Peyer's patch (tissue), 4 donors: ENCODE results near the gene DESI2. TPM values are rescaled to one million over a fixed set of nuclear protein-coding genes. Genes with fewer than 3 reads are reported as not detected.

Experiments used
- DNase-seq, 3 donors: peaks; one replicate each; pipeline ENCODE4 v3.0.0-alpha.2; 2017 to 2019
- H3K27ac ChIP-seq, 4 donors: fragments of 200-600 bp; sonication (generic); one replicate each; pipeline ENCODE4 v1.5.1; 2016 to 2019
- H3K27me3 ChIP-seq, 2 donors: fragments of 200-600 bp; sonication (generic); one replicate each; pipeline ENCODE4 v1.5.1; 2019
- H3K36me3 ChIP-seq, 3 donors: fragments of 200-600 bp; sonication (generic); one replicate each; pipeline ENCODE4 v1.5.1; 2016 to 2019
- H3K4me1 ChIP-seq, 4 donors: fragments of 200-600 bp; sonication (generic); one replicate each; pipeline ENCODE4 v1.5.1; 2016 to 2019
- H3K4me3 ChIP-seq, 4 donors: fragments of 200-600 bp; sonication (generic); 1 replicate in 3 of 4; 2 replicates in 1 of 4; pipeline ENCODE4 v1.5.1; 2016 to 2019; ENCODE audit warnings: mild to moderate bottlenecking in 1 of 4
- H3K9me3 ChIP-seq, 4 donors: fragments of 200-600 bp; sonication (generic); one replicate each; pipeline ENCODE4 v1.5.1; 2016 to 2019; ENCODE audit warnings: mild to moderate bottlenecking in 1 of 4
- POLR2A ChIP-seq, 2 donors: fragments of 450-650 bp; IDR thresholded peaks; one replicate each; pipeline ENCODE4 v1.5.1; 2017; ENCODE audit warnings: antibody characterized with exemption in 2 of 2, mild to moderate bottlenecking in 2 of 2, moderate library complexity in 2 of 2
- total RNA-seq, 4 donors: library from RNA; depleted of rRNA; stranded (reverse); fragments of >200 nt; gene quantifications; one replicate each; pipeline ENCODE4 v1.1.0, GENCODE V29; 2016
- TF ChIP-seq, protein P1 (sequence below), 6 experiments: fragments of 450-650 bp in 4 of 6; fragments of 200-600 bp in 2 of 6; sonication (generic) in 1 of 6; IDR thresholded peaks; one replicate each; pipeline ENCODE4 v1.5.1; 2017 to 2019; ENCODE audit warnings: antibody characterized with exemption in 6 of 6, mild to moderate bottlenecking in 3 of 6, moderate library complexity in 1 of 6

The DESI2 gene
- 10 to 100 TPM; 19.8 to 41.0 (median 25.7) TPM for total RNA-seq

DNA sequence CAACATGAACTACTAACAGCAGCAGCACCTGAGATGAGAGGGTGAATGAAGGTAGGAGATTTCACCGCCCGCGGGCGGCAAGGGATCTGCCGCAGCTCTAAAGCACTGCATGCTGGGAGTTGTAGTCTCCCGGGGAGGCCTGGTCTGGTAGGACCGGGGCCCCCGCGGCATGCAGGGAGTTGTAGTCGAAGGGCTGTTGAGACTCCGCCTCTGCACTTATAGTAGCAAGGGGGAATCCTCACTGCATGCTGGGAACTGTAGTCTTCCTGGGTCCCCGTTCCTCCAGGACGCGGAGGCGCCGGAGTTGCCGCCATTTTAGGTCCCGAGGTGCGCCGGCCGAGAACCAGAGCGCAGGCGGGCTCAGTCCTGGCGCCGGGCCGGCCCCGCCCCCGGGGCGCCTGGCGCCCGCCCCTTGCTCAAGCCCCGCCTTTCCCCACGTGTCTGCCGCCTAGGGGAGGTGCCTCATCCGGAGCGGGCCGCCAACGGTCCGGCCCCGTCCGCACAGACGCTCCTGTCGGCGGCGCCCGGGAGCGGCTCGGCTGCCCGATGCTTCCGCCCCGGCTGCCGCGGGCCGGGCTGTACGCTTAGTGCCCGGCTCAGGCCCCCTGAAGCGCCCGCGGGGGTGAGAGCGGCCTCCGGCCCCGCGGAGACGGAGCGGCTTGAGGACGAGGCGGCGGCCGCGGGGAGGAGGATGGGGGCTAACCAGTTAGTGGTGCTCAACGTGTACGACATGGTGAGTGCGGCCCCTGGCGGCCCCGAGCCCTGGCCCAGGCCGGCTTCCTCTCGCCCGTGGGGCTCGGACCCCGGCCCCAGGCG, at the start of gene DESI2:
DESI2 (plus strand) TSS at position 504 of the 816 bp plus-strand sequence; CDS start at position 692, 188 bp downstream.
- H3K27me3 ChIP-seq = no peaks in the 10 kb centered on the region
- no peaks in the 10 kb centered on the region for H3K9me3 ChIP-seq
- H3K36me3 ChIP-seq = no peaks in the 10 kb centered on the region
- peak; percentile 98 to 100 (median 99) for DNase-seq
- H3K4me1 ChIP-seq = peaks cover 0 to 19% (median 4%) of the 10 kb centered on the region in 4 donors
- peak; percentile 96 to 97 for TF ChIP-seq POLR2A (IDR thresholded peaks at IDR 0.05)
- TF ChIP-seq, protein P1, sequence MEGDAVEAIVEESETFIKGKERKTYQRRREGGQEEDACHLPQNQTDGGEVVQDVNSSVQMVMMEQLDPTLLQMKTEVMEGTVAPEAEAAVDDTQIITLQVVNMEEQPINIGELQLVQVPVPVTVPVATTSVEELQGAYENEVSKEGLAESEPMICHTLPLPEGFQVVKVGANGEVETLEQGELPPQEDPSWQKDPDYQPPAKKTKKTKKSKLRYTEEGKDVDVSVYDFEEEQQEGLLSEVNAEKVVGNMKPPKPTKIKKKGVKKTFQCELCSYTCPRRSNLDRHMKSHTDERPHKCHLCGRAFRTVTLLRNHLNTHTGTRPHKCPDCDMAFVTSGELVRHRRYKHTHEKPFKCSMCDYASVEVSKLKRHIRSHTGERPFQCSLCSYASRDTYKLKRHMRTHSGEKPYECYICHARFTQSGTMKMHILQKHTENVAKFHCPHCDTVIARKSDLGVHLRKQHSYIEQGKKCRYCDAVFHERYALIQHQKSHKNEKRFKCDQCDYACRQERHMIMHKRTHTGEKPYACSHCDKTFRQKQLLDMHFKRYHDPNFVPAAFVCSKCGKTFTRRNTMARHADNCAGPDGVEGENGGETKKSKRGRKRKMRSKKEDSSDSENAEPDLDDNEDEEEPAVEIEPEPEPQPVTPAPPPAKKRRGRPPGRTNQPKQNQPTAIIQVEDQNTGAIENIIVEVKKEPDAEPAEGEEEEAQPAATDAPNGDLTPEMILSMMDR (IDR thresholded peaks at IDR 0.05) = peak in 5 of 6 experiments; percentile 35 to 64 (median 54)
- H3K4me3 ChIP-seq = peak within 1 kb of the TSS; percentile 71 to 90 (median 86)
- H3K27ac ChIP-seq = peak within 1 kb of the TSS; percentile 90 to 98 (median 95)

DNA sequence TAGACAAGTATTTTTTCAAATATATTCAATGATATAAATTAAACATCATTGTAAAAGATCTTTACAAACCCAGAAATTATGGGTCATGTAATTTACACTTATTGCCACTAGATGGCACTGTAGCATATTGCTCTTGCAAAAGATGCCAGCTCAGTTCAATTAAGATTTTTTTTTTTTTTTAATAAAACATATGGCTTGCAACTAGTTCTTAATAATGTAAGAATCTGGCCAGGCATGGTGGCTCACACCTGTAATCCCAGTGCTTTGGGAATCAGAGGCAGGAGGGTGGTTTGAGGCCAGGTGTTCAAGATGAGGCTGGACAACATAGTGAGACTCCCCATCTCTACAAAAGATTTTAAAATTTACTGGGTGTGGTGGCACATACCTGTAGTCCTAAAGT, 49.4 kb upstream of the DESI2 start:
- Histone ChIP-seq H3K27me3 (no peaks in the 10 kb centered on the region), H3K27ac (no peak overlapping the region), H3K4me1 (no peaks in the 10 kb centered on the region), H3K4me3 (no peak overlapping the region), H3K36me3 (no peaks in the 10 kb centered on the region), H3K9me3 (no peaks in the 10 kb centered on the region)
- TF ChIP-seq POLR2A (IDR thresholded peaks at IDR 0.05) = no peak
- TF ChIP-seq, protein P1 (IDR thresholded peaks at IDR 0.05) = peak; percentile 75 to 95 (median 84)
- no peak for DNase-seq

DNA sequence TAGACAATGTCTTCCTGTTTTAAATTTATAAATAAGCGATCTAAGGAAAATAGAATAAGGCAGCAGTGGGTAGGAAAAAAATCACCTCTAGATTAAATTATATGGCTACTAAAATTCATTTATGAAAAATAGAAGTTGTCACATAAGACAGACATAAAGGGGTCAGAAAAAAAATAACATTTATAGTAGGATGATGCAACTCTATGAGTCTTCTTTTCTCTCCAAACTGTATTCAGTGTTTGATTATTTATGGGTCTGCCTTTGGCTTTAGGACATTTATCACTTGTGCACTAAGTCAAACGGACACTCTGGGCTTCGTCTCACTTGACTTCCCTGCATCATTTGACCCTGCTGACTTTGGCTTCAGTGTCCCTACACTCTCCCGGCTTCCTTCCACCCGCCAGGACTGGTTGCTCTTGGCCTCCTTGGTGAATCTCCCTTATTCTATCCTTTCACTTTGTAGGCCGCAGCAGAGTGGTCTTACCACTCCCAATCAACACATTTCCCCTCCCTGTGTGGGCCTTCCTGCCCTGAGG, 47.0 kb upstream of the DESI2 start:
- no peak for DNase-seq
- Histone ChIP-seq H3K27ac (no peak overlapping the region), H3K4me3 (no peak overlapping the region), H3K36me3 (no peaks in the 10 kb centered on the region), H3K4me1 (no peaks in the 10 kb centered on the region), H3K27me3 (no peaks in the 10 kb centered on the region), H3K9me3 (no peaks in the 10 kb centered on the region)
- TF ChIP-seq POLR2A (IDR thresholded peaks at IDR 0.05) = no peak
- TF ChIP-seq, protein P1 (IDR thresholded peaks at IDR 0.05) = no peak

DNA sequence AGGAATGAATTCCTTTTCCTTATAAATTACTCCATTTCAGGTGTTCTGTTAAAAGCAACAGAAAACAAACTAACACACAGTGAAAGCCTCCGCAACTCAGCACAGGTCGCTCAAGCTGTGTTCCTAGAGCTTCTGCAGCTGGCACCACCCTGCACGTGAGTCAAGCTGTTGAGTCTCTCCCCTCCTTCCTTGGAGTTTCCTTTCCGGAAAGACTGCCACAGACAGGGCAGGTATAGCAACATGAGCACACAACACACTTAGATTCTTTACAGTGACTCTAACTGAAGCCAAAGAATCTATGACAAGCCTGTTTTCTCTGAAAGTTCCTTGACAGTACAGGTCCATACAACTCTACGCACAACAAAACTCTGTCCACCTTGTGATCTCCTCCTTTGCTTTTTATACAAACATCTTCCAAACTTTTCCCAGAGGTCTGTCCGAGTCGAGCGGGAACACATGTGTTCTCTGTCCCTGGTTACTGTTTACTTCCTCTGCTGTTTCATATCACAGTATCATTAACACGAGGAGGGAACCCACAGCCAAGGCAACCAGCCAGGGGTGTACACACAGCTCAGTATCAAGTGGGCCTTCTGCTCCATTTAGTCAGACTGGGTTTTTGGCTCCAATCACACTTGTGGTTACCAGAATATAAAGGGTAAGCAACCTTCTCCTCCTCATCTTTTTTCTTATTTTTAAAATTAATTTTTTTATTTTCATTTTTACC, 38.7 kb upstream of the DESI2 start:
- Histone ChIP-seq H3K4me3 (no peak overlapping the region), H3K36me3 (no peaks in the 10 kb centered on the region), H3K27me3 (no peaks in the 10 kb centered on the region), H3K4me1 (no peaks in the 10 kb centered on the region), H3K9me3 (no peaks in the 10 kb centered on the region), H3K27ac (no peak overlapping the region)
- DNase-seq = no peak
- no peak for TF ChIP-seq POLR2A (IDR thresholded peaks at IDR 0.05)
- TF ChIP-seq, protein P1 (IDR thresholded peaks at IDR 0.05) = no peak

DNA sequence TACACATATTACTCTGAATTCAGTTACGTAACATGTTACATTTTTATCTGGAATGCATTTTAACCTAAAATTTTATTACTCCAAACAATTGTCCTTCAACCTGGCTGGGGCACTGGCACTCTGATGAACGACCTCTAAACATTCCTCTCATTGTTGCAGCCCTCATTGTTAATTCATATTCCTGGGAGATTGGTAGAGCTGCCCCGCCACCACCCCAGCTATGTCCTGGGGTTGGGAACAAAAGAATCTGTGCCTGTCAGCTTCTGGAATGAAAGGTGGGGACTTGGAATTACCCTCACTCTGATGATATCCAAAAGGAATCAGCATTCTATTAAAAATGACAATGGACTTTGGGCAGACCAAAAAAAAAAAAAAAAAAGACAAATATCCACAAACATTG, 38.0 kb upstream of the DESI2 start:
- no peak overlapping the region for H3K27ac ChIP-seq
- no peak for DNase-seq

More for the DNA sequence above, 38.0 kb upstream of the DESI2 start:
- no peaks in the 10 kb centered on the region for H3K4me1 ChIP-seq
- H3K9me3 ChIP-seq = no peaks in the 10 kb centered on the region
- H3K36me3 ChIP-seq = no peaks in the 10 kb centered on the region
- H3K4me3 ChIP-seq = no peak overlapping the region
- no peaks in the 10 kb centered on the region for H3K27me3 ChIP-seq
- TF ChIP-seq, protein P1 (IDR thresholded peaks at IDR 0.05) = no peak
- TF ChIP-seq POLR2A (IDR thresholded peaks at IDR 0.05) = no peak
